SK-MEL-5 (cell line): ENCODE results near the gene POMT2. TPM values are rescaled to one million over a fixed set of nuclear protein-coding genes. Genes with fewer than 3 reads are reported as not detected.

Source experiments
- DNase-seq: peaks from one replicate; pipeline ENCODE4 v3.0.0-alpha.2; 2016; ENCODE audit warnings: low read depth, low spot score
- in situ Hi-C: cut with HindIII; loops from 2 replicates; pipeline ENCODE4 v1.10.0; 2016; ENCODE audit warnings: low sequenced_read_pairs, high pct_unique_total_duplicates, low pct_unique_long_range_greater_than_20kb
- small RNA-seq, 2 experiments: library from RNA; depleted of rRNA; stranded (forward); fragments of <200 nt; gene quantifications; one replicate each; pipeline ENCODE3, GENCODE V24; 2014
- total RNA-seq: library from RNA; depleted of rRNA; stranded (reverse); fragments of >200 nt; shearing (Covaris generic); gene quantifications from 2 replicates; pipeline ENCODE4 v1.2.3, GENCODE V29; 2014; rRNA removed

The POMT2 gene
- total RNA-seq, 1 experiment from 2014 or later = 23.8 TPM

GRCh38 chr14:77231721-77232120, 89.0 kb downstream of the POMT2 start:
- in situ Hi-C loops = no loop called here
- DNase-seq = no peak

DNA sequence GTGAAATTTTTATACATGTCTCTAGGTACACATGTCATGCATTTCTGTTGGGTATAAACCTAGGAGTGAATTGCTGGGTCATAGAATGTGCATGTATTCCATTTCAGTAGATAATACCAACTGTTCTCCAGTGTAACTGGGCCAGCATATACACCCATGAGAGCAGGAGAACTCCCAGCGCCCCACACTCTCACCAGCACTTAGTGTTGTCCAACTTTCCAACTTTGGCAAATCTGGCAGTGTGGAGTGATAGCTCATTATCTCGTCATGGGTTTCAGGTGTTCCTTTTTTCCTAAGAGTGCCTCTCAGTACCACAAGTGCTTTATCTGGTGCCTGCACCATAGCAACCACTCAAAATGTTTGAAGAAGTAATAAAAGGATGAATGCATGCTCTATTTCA, 89.8 kb downstream of the POMT2 start:
- no peak for DNase-seq
- in situ Hi-C loops = no loop called here

DNA sequence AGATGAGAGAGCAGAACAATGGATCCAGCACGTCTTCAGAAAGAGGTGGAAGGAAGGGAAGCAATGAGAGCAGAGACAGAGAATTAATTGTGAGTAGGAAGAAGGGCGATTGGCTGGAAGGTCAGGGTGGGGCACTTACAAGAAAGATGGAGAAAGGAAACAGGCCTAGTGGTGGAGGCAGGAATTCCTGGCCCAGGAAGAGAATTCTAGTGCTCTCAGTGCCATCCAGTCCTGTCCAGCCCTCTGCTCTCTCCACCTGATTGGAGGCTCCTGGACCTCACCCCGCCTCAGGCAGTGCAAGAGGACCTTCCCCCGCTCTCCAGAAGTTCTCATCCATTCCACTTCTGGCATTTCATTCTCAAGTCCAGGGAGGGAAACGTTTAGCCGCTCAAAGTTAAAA, 92.6 kb downstream of the POMT2 start:
- no peak for DNase-seq
- in situ Hi-C loops = no loop called here

- in situ Hi-C loops = no loop called here
Measured at GRCh38 chr14:77225892-77226557, 94.7 kb downstream of the POMT2 start.

DNA sequence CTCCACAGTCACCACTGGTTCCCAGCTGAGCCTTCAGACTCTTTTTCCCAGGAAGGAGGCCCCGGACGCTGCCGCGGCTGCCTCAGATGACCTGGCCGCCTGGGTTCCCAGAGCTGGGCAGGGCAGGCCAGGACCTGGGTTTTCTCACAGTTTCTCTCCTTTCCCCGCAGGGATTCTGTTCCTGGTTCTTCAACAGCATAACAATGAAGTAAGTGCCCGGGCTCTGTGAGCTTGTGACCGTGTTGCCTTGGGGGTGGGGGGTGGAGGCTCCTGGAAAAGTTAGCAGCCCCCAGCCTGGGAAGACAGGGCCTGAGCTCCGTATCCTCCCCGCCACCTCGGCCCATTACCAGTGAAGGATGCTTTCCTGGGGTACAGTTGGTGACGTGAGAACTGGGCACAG, 95.4 kb downstream of the POMT2 start:
- in situ Hi-C loops = no loop called here
- no peak for DNase-seq

More at GRCh38 chr14:77225892-77226557, 94.7 kb downstream of the POMT2 start:
- DNase-seq = no peak

Small RNA genes within 50 kb of the gene (small RNA-seq; reads per million reads assigned to genes)
- 0 reads per million in 2 experiments for gene MIR1260A

Other genes with a start within 250 kb of the POMT2 start
- gene CIPC, start 222.6 kb downstream of the POMT2 start, total RNA-seq = 50.9 and 53.3 TPM in 2 replicates
- 0.08 and 0.13 TPM in 2 replicates for gene ZDHHC22, start 179.1 kb downstream of the POMT2 start, total RNA-seq
- 0.48 and 0.66 TPM in 2 replicates for gene TMEM63C, start 139.1 kb downstream of the POMT2 start, total RNA-seq
- not detected in 2 replicates for gene NGB, start 49.7 kb downstream of the POMT2 start, total RNA-seq
- 51.3 and 67.4 TPM in 2 replicates for gene GSTZ1, start 153 bp upstream of the POMT2 start, total RNA-seq
- gene TMED8, start 56.2 kb upstream of the POMT2 start, total RNA-seq = 22.2 and 22.6 TPM in 2 replicates
- 1.4 and 2.0 TPM in 2 replicates for gene SAMD15, start 56.5 kb upstream of the POMT2 start, total RNA-seq
- 0.21 and 0.24 TPM in 2 replicates for gene NOXRED1, start 102.6 kb upstream of the POMT2 start, total RNA-seq
- gene VIPAS39, start 136.7 kb upstream of the POMT2 start, total RNA-seq = 21.8 and 26.4 TPM in 2 replicates
- 192 and 196 TPM in 2 replicates for gene AHSA1, start 137.2 kb upstream of the POMT2 start, total RNA-seq
- 0.19 and 0.79 TPM in 2 replicates for gene ISM2, start 177.9 kb upstream of the POMT2 start, total RNA-seq